DND-41 (cell line): ENCODE measurements around the gene CHP1.

ENCODE experiments used
- ATAC-seq: fragments of 200-7000 bp; cut with Tn5 transposase; 3 replicates; pipeline ENCODE4 v1.9.1; 2021; ENCODE audit warnings: low read depth; ENCODE audit not compliant: insufficient read depth
- DNase-seq: peaks from one replicate; pipeline ENCODE4 v3.0.0-alpha.2; 2020
- H2AFZ ChIP-seq: 2 replicates; pipeline ENCODE4 v1.6.0; 2012; ENCODE audit warnings: low read depth, low read length
- H3K27ac ChIP-seq: 2 replicates; pipeline ENCODE4 v1.5.1; 2012; ENCODE audit warnings: low read length, inconsistent platforms
- H3K27me3 ChIP-seq: fragments of 200-600 bp; sonication (generic); 2 replicates; pipeline ENCODE4 v1.6.0; 2012; ENCODE audit warnings: low read length, mild to moderate bottlenecking, inconsistent platforms; ENCODE audit not compliant: insufficient read depth, poor library complexity
- H3K36me3 ChIP-seq: 2 replicates; pipeline ENCODE4 v1.5.1; 2012; ENCODE audit warnings: low read length, inconsistent platforms; ENCODE audit not compliant: insufficient read depth
- H3K4me1 ChIP-seq: 2 replicates; pipeline ENCODE4 v1.5.1; 2012; ENCODE audit warnings: mild to moderate bottlenecking, low read length; ENCODE audit not compliant: insufficient read depth
- H3K4me2 ChIP-seq: 2 replicates; pipeline ENCODE4 v1.6.0; 2012; ENCODE audit warnings: mild to moderate bottlenecking, moderate library complexity, low read length, inconsistent platforms; ENCODE audit not compliant: insufficient read depth
- H3K4me3 ChIP-seq, 2 experiments: fragments of 200-600 bp in 1 of 2; shearing (Covaris generic) in 1 of 2; 2 replicates each; pipeline ENCODE4 v1.5.1; 2012 to 2016; ENCODE audit warnings: inconsistent platforms in 2 of 2, low read length in 2 of 2, mild to moderate bottlenecking in 2 of 2, low read depth in 1 of 2, moderate library complexity in 1 of 2
- H3K79me2 ChIP-seq: 2 replicates; pipeline ENCODE4 v1.6.0; 2012; ENCODE audit warnings: low read length, inconsistent platforms; ENCODE audit not compliant: insufficient read depth
- H3K9ac ChIP-seq: 2 replicates; pipeline ENCODE4 v1.6.0; 2012; ENCODE audit warnings: low read depth, mild to moderate bottlenecking, inconsistent platforms, low read length, moderate library complexity
- H3K9me3 ChIP-seq: 2 replicates; pipeline ENCODE4 v1.5.1; 2012; ENCODE audit warnings: low read length, moderate library complexity, mild to moderate bottlenecking, inconsistent platforms; ENCODE audit not compliant: insufficient read depth, severe bottlenecking
- H4K20me1 ChIP-seq: 2 replicates; pipeline ENCODE4 v1.6.0; 2012; ENCODE audit warnings: low read length; ENCODE audit not compliant: insufficient read depth
- EZH2 ChIP-seq: IDR thresholded peaks from 3 replicates; pipeline ENCODE4 v1.6.1; 2012; ENCODE audit warnings: borderline replicate concordance, low read depth, mild to moderate bottlenecking, moderate library complexity, low read length, inconsistent platforms; ENCODE audit not compliant: severe bottlenecking
- TF ChIP-seq, protein P1 (sequence below): IDR thresholded peaks from 2 replicates; pipeline ENCODE4 v1.5.1; 2012; ENCODE audit warnings: borderline replicate concordance, low read length, moderate library complexity, mild to moderate bottlenecking; ENCODE audit not compliant: poor library complexity, severe bottlenecking; ENCODE audit errors: extremely low read depth

The CHP1 gene

DNA sequence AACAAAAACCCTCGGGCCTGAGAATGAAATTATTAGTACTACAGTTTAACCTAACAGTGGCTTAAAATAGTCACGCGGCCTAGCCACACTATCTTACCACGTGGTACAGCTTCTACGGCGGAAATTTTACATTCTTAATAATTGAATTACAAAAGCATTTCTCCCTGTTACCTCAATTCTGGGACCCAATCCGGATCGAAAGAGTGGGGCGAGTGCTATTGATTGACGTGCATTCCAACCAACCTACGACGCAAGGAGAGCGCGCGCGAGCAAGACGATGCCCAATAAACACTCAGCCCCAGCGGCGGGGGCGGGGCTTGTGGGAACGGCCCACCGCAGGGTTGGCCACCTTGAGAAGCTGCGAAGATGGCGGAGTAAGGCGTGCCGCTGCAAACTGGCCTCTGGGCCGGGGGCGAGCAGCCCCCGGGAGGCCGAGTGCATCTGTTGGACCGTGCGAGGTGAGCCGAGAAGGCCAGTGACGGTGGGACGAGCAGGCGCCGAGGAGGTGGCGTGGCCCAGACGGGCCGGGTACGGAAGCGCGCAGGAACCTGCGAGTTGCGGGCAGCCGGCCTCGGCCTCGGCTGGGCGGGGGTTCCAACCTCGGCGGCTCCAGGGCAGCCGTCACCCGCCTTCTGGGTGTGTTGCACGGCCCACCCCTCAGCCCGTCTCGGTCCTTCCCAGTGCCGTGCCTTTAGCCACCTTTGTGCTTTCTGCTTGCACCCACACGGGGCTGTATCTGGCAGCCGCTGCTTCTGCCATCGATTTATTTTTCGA lies 52.8 kb downstream of the CHP1 start:
- Histone ChIP-seq H4K20me1 (peaks cover 15% of the 10 kb centered on the region; the same call in 1 of the 2 replicates), H3K27ac (peak overlapping the region; percentile 94), H3K4me1 (peaks cover 47% of the 10 kb centered on the region), H3K9me3 (no peaks in the 10 kb centered on the region), H2AFZ (peak overlapping the region; percentile 86), H3K27me3 (no peaks in the 10 kb centered on the region), H3K36me3 (peaks cover 58% of the 10 kb centered on the region), H3K4me2 (peak overlapping the region; percentile 95), H3K4me3 (peak overlapping the region; percentile 79 to 81), H3K79me2 (peaks cover 54% of the 10 kb centered on the region), H3K9ac (peak overlapping the region; percentile 90)
- TF ChIP-seq, protein P1, sequence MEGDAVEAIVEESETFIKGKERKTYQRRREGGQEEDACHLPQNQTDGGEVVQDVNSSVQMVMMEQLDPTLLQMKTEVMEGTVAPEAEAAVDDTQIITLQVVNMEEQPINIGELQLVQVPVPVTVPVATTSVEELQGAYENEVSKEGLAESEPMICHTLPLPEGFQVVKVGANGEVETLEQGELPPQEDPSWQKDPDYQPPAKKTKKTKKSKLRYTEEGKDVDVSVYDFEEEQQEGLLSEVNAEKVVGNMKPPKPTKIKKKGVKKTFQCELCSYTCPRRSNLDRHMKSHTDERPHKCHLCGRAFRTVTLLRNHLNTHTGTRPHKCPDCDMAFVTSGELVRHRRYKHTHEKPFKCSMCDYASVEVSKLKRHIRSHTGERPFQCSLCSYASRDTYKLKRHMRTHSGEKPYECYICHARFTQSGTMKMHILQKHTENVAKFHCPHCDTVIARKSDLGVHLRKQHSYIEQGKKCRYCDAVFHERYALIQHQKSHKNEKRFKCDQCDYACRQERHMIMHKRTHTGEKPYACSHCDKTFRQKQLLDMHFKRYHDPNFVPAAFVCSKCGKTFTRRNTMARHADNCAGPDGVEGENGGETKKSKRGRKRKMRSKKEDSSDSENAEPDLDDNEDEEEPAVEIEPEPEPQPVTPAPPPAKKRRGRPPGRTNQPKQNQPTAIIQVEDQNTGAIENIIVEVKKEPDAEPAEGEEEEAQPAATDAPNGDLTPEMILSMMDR, result no peak
- no peak for TF ChIP-seq EZH2
- peak; percentile 97 for DNase-seq
- peak; percentile 98 for ATAC-seq

DNA sequence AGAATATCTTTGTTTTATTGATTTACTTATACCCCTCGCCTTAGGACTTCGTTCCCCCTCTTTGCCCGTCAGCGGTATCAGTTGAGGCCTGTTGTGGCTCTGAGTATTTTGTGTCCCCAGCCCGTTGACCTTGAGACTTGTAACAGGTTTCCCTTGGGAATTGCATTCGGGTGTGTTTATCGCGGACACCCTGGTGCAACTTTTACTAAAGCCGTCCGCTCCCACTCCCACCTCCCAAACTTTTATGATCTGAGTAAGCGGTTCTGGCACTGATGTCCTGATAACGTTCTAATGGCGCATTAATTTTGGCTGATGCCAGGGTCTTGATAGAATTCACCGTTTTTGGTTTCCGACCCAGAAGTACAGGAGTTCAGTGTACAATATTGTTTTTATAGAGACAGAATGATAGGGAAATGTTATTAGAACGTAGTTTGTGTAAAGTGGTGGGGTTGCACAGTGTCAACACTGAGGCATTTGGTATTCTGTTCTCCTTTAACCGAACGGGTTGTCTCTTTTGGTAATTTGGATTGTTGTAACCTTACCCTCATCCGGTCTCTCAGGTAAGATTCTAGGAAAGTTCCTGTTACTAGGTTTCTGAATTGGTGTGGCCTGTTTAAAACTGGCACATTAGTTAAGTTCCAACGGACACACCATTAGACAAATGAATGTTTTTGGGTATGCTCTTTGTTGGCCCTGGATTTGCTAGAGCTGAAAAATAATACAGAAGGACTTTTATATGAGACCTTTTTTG lies 53.5 kb downstream of the CHP1 start:
- Histone ChIP-seq H2AFZ (peak overlapping the region; percentile 86), H3K79me2 (peaks cover 59% of the 10 kb centered on the region), H3K27me3 (no peaks in the 10 kb centered on the region), H3K4me1 (peaks cover 47% of the 10 kb centered on the region), H4K20me1 (peaks cover 16% of the 10 kb centered on the region; the same call in 1 of the 2 replicates), H3K27ac (peak overlapping the region; percentile 94), H3K9ac (peak overlapping the region; percentile 90), H3K4me3 (peak overlapping the region; percentile 79 to 81), H3K4me2 (peak overlapping the region; percentile 95), H3K9me3 (no peaks in the 10 kb centered on the region), H3K36me3 (peaks cover 61% of the 10 kb centered on the region)
- TF ChIP-seq, protein P1, result no peak
- TF ChIP-seq EZH2, result no peak
- peak; percentile 23 for DNase-seq
- ATAC-seq, result no peak

DNA sequence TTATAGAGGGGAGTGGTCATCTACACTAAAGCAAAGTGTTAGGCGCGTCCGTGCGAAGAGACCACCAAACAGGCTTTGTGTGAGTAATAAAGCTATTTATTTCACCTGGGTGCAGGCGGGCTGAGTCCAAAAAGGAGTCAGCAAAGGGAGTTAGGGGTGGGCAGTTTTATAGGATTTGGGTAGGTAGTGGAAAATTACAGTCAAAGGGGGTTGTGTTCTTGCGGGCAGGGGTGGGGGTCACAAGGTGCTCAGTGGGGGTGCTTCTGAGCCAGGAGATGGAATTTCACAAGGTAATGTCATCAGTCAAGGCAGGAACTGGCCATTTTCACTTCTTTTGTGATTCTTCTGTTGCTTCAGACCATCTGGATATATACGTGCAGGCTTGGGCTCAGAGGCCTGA lies 54.2 kb downstream of the CHP1 start:
- Histone ChIP-seq H3K79me2 (peaks cover 63% of the 10 kb centered on the region), H3K27me3 (no peaks in the 10 kb centered on the region), H3K4me1 (peaks cover 47% of the 10 kb centered on the region), H4K20me1 (peaks cover 16% of the 10 kb centered on the region; the same call in 1 of the 2 replicates), H3K36me3 (peaks cover 59% of the 10 kb centered on the region), H3K9me3 (no peaks in the 10 kb centered on the region), H3K4me3 (peak overlapping the region; percentile 79 to 81), H3K27ac (peak overlapping the region; percentile 94), H3K4me2 (peak overlapping the region; percentile 95), H2AFZ (no peak overlapping the region), H3K9ac (peak overlapping the region; percentile 90)
- DNase-seq, result no peak
- ATAC-seq, result no peak
- TF ChIP-seq EZH2, result no peak
- TF ChIP-seq, protein P1, result no peak
